OCI-M2 (cell line): Measurements from ENCODE around the gene ARID3C.
"Not testable (repeated sequence)": the region's sequence is repeated elsewhere in the genome, so short reads cannot be mapped to it uniquely, and the experiment has no call there.

Experiments used
- DNase-seq: peaks from one replicate; lab custom pipeline; 2025; ENCODE audit not compliant: unreplicated experiment; lab: John Stamatoyannopoulos, UW

ARID3C gene

DNA sequence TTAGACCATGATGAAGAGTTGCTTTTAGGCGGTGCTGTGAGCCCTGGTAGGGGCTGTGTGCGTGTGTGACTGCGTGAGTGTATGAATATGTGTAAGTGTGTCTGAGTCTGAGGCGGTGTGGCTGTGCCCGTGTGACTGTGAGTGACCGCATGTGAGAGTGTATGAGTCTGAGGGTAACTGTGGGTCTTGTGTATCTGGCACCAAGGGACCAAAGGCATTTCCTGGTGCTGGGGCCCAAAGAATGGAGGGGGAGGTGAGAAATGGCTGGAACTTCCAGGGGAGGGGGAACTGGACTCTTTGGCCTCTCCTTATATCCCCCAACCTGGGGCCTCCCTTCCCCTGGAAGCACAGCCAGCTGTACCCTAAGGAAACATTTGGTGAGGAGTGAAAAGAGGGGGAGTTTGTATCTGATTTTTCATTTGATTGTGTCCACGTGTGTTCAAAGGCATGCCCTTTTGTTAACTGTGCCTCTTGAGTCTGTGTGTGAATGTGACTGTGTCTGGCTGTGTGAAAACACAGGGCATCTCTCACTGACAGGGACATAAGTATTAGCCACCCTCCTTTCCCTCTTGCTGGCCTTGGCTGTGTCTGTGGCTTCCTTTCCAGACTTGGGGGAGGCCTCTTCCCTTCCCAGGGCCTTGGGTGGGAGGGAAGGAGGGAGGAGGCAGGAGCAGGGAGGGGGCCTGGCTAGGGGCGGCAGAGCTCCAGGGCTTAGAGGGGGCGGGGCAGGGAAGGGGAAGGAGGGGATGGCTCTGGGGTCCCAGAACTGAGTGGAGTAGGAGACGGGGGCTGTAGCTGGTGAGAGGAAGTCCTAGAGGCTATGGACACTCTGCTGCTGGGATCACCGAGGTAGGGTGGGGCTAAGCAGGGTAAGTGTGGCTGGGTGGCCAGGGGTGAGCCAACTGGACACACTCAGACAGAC, 24.5 kb upstream of the ARID3C start:
- no peak for DNase-seq

DNA sequence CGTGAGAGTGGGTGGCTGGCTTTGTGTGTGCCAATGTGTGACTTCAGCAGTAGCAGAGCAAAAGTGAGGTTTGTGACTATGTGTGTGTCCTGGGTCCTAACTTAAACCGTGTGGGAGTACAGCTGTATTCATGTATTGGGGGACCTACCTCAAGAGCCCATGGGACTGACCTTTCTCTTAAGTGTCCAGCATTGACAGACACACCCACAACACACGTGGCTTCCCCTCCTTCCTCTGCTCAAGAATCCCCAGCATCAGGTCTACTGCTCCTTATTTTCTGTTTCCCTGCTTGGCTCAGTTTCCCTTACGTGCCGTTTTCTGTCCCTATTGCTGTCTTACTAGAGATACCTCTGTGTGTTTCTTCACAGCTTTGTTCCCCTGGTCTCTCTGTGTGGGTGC, 23.7 kb upstream of the ARID3C start:
- DNase-seq: no peak

DNA sequence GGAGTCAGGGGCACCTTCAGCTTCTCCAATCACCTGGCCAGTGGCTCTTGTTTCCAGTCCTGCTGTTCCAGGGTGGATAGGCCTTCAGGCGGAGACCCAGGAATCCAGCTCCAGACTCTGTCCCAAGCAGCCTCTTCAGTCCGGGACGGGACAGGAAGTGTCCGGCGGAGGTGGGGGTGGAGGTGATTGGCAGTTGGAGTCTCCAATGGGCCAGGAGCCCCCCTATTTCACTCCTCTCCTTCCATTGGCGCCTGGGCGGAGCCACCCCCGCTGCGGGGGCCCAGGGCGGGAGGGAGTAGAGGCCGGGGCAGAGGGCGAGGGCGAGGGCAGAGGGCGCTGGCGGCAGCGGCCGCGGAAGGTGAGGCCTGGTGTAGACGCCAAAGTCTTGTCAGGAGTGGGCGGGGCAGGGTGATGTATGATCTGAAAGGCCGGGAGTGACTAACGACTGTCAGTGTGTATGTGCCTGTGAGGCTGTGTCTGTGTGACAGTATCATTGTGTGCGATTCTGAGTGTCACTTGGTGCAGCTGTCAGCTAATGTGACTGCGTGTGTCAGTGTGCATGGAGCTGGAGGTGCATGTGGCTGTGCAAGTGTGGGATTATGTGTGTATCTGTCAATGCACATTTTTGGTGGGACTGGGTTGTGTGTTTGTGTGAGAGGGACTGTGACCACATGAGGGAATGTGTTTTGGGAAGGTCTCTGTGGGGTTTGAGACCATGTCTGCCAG, 23.2 kb upstream of the ARID3C start, which contains the start of gene IL11RA:
IL11RA (plus strand) TSS at position 310 of the 726 bp plus-strand sequence. CDS start 3,033 bp downstream, outside the sequence.
- no peak for DNase-seq

DNA sequence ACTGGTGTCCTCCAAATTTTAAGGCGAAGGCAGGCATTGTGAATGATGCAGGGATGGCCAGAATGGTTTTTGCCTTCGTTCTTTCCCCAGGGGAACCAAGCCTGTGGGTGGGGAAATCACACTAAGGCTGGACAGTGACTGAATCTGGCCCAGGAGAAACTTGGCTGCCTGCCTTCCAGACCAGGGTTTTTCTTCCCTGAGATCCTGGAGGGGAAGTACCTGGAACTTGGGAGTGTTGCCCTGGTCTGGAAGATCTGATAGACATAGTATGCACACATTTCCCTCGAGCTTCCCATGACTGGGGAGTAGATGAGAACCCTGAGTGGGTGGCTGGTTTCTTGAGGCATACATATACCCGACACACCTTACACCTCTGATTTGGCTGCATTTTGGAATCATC, 22.5 kb upstream of the ARID3C start:
- no peak for DNase-seq

- no peak for DNase-seq
Observed at GRCh38 chr9:34650816-34651215, 21.9 kb upstream of the ARID3C start.

DNA sequence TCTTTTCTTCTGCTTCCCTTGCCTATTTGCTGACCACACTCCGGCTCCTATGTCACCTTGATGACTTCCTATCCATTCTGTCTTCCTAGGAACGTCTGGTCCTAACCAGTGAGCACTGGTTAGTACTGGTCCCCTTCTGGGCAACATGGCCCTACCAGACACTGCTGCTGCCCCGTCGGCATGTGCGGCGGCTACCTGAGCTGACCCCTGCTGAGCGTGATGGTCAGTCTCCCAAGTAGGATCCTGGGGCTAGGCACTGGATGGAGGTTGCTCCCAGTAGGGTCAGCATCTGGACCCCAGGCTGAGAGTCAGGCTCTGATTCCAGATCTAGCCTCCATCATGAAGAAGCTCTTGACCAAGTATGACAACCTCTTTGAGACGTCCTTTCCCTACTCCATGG, 19.8 kb upstream of the ARID3C start:
- no peak for DNase-seq

DNA sequence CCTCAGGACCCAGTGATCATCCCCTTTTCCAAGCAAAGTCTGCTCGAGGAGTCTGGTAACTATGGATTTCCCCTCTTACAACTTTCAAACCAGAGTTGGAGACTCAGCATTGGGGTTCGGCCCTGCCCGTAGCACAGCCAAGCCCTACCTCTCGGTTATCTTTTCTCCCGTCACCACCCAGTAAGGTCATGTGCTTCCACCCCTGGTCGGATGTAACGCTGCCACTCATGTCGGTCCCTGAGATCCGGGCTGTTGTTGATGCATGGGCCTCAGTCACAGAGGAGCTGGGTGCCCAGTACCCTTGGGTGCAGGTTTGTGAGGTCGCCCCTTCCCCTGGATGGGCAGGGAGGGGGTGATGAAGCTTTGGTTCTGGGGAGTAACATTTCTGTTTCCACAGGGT, 18.8 kb upstream of the ARID3C start:
- no peak for DNase-seq

DNA sequence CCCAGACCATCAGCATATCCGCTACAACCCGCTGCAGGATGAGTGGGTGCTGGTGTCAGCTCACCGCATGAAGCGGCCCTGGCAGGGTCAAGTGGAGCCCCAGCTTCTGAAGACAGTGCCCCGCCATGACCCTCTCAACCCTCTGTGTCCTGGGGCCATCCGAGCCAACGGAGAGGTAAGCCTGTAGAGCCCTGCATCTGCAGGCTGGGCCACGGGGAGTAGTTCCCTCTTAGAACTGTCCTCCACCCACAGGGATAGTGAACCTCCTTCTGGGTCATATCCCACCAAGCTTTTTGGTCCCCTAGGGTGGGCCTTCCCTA, 18.2 kb upstream of the ARID3C start:
- no peak for DNase-seq

- DNase-seq: peak; percentile 49
Observed at GRCh38 chr9:34646211-34647083, 17.6 kb upstream of the ARID3C start, which contains the start of gene GALT. TSS of gene GALT (plus strand) at chr9:34646675. CDS start at chr9:34646705, 30 bp downstream.

DNA sequence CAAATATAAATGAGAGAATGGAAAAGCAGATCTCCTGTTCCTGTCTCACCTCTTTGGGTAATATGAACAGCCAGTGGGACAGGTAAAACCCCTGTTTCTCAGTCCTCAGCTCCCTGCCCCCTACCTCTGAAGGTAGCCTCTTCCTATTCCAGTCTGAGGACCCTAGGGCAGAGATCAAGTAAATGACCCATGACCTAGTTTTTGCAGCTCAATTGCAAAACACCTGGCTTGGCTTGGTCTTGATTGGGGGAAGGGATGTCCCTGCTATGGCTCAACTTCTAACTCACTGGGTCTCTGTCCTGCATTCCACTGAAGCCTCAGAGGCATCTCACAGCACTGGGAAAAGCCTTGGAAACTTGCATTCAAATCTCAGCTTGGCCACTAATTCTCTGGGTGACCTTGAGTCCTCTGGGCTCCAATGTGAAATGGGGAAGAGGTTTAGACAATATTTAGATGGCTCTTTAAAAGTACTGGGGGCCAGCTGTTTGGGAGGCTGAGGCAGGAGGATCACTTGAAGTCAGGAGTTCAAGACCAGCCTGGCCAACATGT, 16.0 kb upstream of the ARID3C start:
- no peak for DNase-seq

DNA sequence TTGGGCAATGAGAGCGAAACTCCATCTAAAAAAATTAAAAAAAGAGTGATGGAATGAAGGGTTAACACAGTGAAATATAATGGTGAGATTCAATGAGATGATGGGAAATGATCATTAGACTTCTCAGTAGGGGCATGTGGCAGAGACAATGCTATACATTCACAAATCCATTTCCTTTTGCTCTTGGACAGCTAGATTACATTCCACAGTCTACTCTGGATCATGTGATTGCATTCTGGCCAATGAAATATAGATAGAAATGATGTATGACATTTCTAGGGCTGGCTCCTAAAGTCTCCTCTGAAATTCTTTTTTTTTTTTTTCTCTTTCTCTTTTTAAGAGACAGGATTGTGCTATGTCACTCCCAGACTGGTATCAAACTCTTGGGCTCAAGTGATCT, 13.8 kb upstream of the ARID3C start:
- DNase-seq: no peak

DNA sequence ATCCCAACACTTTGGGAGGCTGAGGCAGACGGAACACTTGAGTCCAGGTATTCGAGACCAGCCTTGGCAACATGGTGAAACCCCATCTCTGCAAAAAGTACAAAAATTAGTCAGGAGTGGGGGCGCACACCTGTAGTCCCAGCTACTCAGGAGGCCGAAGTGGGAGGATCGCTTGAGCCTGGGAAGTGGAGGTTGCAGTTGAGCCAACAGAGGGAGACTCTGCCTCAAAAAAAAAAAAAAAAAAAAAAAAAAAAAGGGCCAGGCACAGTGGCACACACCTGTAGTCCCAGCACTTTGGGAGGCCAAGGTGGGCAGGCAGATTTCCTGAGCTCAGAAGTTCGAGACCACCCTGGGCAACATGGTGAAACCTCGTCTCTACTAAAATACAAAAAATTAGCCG, 10.5 kb upstream of the ARID3C start:
- not testable (repeated sequence) for DNase-seq

DNA sequence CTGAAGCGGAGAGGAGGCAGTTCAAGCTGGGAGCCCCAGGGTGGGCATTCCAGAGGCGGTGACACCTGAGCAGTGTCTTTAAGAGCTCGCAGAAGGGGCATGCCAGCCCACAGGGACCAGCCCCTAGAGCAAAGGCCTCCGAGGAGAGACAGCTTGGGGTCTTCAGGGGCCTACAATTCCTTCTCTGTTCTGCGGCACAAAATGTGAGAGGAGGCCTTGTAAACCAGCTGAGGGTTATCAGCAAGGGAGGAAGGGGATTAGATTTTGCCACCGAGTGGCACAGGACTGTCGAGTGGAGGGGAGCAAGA, 9.2 kb upstream of the ARID3C start:
- no peak for DNase-seq

DNA sequence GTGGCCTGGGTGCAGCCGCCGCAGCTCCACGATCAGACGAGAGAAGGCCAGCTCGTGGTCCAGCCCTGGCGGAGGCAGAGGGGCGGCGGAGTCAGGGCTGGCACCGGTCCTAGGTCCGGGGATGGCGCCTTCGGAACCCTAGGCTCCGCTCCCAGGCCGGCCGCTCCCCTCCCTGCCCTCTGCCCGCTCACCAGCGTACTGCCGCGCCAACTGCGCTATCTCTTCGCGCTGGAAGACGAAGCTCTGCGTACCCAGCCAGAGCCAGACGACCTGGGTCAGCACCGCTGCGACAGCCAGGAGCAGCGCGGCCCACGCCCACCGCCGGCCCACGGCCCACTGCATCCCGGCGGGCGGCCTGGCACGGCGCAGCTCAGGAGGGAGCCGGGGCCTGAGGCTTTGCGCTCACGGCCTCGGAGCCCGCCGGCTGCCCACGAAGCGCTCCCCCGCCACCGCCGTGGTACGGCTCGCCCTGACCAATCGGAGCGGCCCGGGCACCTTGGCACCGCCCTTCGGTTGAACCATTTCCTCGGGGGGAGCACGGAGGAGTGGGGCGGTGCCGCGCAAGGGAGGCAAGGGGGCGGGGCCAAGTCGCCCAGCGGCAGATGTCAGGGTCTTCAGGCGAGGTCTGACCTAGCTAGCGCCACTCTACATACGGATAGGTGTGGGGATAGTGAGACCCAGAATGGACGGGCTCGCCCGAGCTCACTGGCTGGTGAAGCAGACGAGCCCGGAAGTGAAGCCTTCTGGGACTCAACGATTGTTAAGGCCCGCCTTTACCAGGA, 8.7 kb upstream of the ARID3C start, which contains the start of gene SIGMAR1:
SIGMAR1 (minus strand) TSS at position 432 of the 782 bp plus-strand sequence; CDS start at position 342, 90 bp downstream.
- no peak for DNase-seq

DNA sequence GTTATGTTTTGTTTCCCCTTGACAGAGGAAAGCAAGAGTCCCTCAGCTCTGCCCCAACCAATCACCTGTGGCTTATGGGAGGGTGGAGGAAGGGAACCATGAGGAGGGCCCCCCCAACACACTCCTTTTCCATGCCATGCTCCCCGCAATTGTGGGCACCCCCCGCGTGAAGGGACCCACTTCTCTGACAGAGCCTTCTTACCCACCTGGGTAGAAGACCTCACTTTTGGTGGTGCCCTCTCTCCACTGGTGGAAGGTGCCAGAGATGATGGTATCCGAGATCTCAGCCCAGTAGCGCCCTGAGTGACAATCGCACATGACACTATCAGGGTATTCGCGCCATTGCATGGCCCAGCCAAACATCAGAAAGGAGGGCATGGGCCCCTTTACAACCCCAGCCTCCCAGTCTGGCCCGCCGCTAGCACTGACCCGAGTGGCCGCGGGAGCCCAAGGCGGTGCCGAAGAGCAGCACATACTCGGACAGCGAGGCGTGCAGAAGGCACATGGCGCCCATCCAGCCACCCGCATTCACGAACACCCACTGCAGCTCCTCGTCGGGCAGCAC, 8.0 kb upstream of the ARID3C start:
- no peak for DNase-seq

GRCh38 chr9:34635556-34635955, 6.7 kb upstream of the ARID3C start:
- no peak for DNase-seq

GRCh38 chr9:34634551-34635248, 5.8 kb upstream of the ARID3C start:
- DNase-seq: no peak

GRCh38 chr9:34633851-34634550, 5.1 kb upstream of the ARID3C start:
- DNase-seq: peak; percentile 44

DNA sequence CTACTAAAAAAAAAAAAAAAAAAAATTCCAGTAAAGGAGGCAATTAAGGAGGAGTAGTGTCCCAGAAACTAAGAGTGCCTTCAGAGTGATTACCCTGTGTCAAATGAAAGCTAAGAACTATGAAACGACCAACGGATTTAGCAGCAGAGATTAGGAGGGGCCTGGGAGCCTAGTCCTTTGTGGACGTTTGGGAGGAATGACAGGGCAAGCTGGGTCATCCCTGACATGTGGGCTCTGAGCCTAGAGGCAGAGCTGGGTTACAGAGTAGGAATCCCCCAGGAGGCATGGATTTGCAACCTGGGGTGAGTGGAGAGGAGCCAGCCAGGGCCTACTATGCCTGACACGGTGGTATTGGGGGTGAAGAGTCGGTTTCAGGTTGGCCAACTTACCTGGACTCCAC, 4.3 kb upstream of the ARID3C start:
- DNase-seq: no peak
